B cell (primary cell): ENCODE measurements around the gene SLC25A29.

Experiments
- EZH2 ChIP-seq: IDR thresholded peaks from 2 replicates; pipeline ENCODE4 v1.6.1; 2012; ENCODE audit warnings: borderline replicate concordance, low read depth, mild to moderate bottlenecking, moderate library complexity, low read length; ENCODE audit not compliant: insufficient read depth, poor library complexity, severe bottlenecking
- TF ChIP-seq, protein P1 (sequence below): fragments of 200-600 bp; IDR thresholded peaks from one replicate; pipeline ENCODE4 v1.8.0; 2022; ENCODE audit warnings: antibody characterized with exemption, mild to moderate bottlenecking

- TF ChIP-seq, protein P1, sequence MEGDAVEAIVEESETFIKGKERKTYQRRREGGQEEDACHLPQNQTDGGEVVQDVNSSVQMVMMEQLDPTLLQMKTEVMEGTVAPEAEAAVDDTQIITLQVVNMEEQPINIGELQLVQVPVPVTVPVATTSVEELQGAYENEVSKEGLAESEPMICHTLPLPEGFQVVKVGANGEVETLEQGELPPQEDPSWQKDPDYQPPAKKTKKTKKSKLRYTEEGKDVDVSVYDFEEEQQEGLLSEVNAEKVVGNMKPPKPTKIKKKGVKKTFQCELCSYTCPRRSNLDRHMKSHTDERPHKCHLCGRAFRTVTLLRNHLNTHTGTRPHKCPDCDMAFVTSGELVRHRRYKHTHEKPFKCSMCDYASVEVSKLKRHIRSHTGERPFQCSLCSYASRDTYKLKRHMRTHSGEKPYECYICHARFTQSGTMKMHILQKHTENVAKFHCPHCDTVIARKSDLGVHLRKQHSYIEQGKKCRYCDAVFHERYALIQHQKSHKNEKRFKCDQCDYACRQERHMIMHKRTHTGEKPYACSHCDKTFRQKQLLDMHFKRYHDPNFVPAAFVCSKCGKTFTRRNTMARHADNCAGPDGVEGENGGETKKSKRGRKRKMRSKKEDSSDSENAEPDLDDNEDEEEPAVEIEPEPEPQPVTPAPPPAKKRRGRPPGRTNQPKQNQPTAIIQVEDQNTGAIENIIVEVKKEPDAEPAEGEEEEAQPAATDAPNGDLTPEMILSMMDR, result no peak
- TF ChIP-seq EZH2, result no peak
Measured at GRCh38 chr14:100306998-100307765, 938 bp upstream of the SLC25A29 start.
